GM12892 (cell line): ENCODE results near the gene PRKAR1B.
"Not testable (repeated sequence)": the region's sequence is repeated elsewhere in the genome, so short reads cannot be mapped to it uniquely, and the experiment has no call there.

Experiments used
- POLR2A ChIP-seq: IDR thresholded peaks from 2 replicates; pipeline ENCODE4 v1.6.1; 2011; ENCODE audit warnings: low read depth, low read length, control low read depth
- POLR2AphosphoS5 ChIP-seq: IDR thresholded peaks from 2 replicates; pipeline ENCODE4 v1.6.1; 2011; ENCODE audit warnings: low read depth, low read length, control low read depth
- TAF1 ChIP-seq: IDR thresholded peaks from 2 replicates; pipeline ENCODE4 v1.6.1; 2011; ENCODE audit warnings: low read depth, mild to moderate bottlenecking, control low read depth, low read length, borderline replicate concordance

- not testable (repeated sequence) for TF ChIP-seq POLR2A, POLR2AphosphoS5, TAF1
Observed at GRCh38 chr7:744128-744520, 17.0 kb upstream of the PRKAR1B start.
